ENCODE data around the gene IL36RN. TPM values are rescaled to one million over a fixed set of nuclear protein-coding genes. Genes with fewer than 3 reads are reported as not detected.

The IL36RN gene
- total and polyA plus RNA-seq, 2 of the 13 experiments (the other 11 are each of a cell fraction or from before 2014, with no cell fraction given): not detected

DNA sequence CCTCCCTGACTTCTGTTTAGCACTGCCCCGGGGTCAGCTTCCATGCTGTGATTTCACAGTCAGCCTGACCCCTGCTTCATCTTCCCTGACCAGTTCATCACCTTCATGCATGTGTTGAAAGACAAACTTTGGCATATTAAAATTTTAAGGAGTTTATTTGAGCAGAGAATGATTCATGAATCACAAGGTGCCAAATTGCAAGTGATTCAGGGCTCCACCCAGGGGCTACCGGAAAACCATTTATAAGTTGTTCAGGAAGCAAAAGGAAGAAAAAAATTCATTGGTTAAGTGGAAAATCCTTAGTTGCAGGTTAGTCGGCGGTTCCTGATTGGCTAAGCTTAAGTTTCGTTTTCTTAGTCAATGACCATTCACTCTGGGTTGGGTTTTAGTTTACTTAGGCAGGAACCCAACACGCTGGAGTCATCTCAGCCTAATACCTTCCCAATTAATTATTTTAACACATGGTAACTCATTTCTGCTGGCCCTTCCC, 19.4 kb downstream of the IL36RN start:
- no peak for FAIRE-seq

DNA sequence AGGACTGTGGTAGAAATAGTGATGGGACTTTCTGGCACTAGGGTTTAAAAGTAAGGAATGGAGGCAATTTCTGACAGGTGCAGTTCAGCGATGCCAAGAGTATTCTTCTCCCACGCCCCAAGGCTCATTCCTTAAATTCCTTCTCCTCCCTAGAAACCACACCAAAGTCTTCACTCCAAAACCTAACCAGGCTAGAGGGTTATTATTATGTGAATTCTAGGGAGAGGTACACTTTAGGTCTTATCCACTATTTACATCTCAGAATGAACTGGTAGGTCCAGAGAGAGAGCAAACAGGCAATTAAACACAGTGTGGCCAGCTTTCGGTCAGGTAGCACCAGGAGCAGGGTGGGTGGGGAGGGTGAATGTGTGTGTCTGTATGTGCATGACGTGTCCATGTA, 20.1 kb downstream of the IL36RN start:
- Histone ChIP-seq H4K20me1 (ENCODE audit: insufficient read depth, low read length) (no peaks in the 10 kb centered on the region), H3K79me2 (ENCODE audit: insufficient read depth, low read length) (no peaks in the 10 kb centered on the region), H3K9ac (ENCODE audit: insufficient read depth, low read depth, low read length) (no peak overlapping the region), H3K27ac (ENCODE audit: extremely low read length, insufficient read depth, low read length) (no peak overlapping the region), H2AFZ (ENCODE audit: low read length) (no peak overlapping the region), H3K4me1 (ENCODE audit: insufficient read depth, low read length) (peaks cover 14% of the 10 kb centered on the region; the same call in 1 of the 2 replicates), H3K4me3 (replicated peaks in 1 of 3; ENCODE audit: insufficient read depth in 1 of 3, low read depth in 2 of 3, low read length in 3 of 3) (no peak overlapping the region), H3K36me3 (replicated peaks in 1 of 2; ENCODE audit: control insufficient read depth in 1 of 2, insufficient read depth in 2 of 2, low read length in 2 of 2) (no peaks in the 10 kb centered on the region), H3K27me3 (ENCODE audit: control insufficient read depth in 1 of 2, insufficient read depth in 2 of 2, low read length in 2 of 2) (peaks cover 2 to 20% of the 10 kb centered on the region in 2 experiments; a peak in 3 of 5 replicates), H3K4me2 (ENCODE audit: low read depth, low read length) (no peak overlapping the region), H3K9me3 (ENCODE audit: low read length) (no peaks in the 10 kb centered on the region)
- in situ Hi-C loops (cut with HindIII; ENCODE audit: extremely low pct_ligation_motif_present, low pct_unique_long_range_greater_than_20kb): no loop called here
- TF ChIP-seq TCF7L2 (IDR thresholded peaks at IDR 0.05; ENCODE audit: low read depth, low read length): no peak
- TF ChIP-seq, protein P1, sequence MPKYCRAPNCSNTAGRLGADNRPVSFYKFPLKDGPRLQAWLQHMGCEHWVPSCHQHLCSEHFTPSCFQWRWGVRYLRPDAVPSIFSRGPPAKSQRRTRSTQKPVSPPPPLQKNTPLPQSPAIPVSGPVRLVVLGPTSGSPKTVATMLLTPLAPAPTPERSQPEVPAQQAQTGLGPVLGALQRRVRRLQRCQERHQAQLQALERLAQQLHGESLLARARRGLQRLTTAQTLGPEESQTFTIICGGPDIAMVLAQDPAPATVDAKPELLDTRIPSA (CRISPR knock-in tag; IDR thresholded peaks at IDR 0.05; ENCODE audit: borderline replicate concordance): no peak
- TF ChIP-seq, protein P2, sequence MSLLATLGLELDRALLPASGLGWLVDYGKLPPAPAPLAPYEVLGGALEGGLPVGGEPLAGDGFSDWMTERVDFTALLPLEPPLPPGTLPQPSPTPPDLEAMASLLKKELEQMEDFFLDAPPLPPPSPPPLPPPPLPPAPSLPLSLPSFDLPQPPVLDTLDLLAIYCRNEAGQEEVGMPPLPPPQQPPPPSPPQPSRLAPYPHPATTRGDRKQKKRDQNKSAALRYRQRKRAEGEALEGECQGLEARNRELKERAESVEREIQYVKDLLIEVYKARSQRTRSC (CRISPR knock-in tag; IDR thresholded peaks at IDR 0.05; ENCODE audit: low read depth): no peak
- TF ChIP-seq, protein P3, sequence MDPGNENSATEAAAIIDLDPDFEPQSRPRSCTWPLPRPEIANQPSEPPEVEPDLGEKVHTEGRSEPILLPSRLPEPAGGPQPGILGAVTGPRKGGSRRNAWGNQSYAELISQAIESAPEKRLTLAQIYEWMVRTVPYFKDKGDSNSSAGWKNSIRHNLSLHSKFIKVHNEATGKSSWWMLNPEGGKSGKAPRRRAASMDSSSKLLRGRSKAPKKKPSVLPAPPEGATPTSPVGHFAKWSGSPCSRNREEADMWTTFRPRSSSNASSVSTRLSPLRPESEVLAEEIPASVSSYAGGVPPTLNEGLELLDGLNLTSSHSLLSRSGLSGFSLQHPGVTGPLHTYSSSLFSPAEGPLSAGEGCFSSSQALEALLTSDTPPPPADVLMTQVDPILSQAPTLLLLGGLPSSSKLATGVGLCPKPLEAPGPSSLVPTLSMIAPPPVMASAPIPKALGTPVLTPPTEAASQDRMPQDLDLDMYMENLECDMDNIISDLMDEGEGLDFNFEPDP (CRISPR knock-in tag; conservative IDR thresholded peaks at IDR 0.05): no peak
- DNase-seq (ENCODE audit: low spot score) (no peak), ATAC-seq (no peak), FAIRE-seq (no peak)
- CTCF ChIA-PET (ENCODE audit: low intra/inter-chr PET ratio, low total read pairs): interaction anchor here (2.0 to 2.9 kb wide), 3 partner anchors 58 to 311 kb away, joined by 8 to 35 read pairs (median 34); no protein-coding TSS in a partner anchor
- intact Hi-C loops (cut with micrococcal nuclease; ENCODE audit: unreplicated experiment): no loop called here
- POLR2A ChIA-PET: interaction anchor here (1.1 to 1.9 kb wide), 3 partner anchors 49 to 119 kb away, joined by 3 to 9 read pairs (median 4); no protein-coding TSS in a partner anchor
- WGBS (ENCODE audit: low lambda C conversion rate): 34% methylated on average over 4 of the region's 4 CpGs
- BruUV-seq (replicated peaks): no TSS peak

More for the DNA sequence above, 19.4 kb downstream of the IL36RN start:
- Histone ChIP-seq H3K4me2 (ENCODE audit: low read depth, low read length) (no peak overlapping the region), H3K9me3 (ENCODE audit: low read length) (no peaks in the 10 kb centered on the region), H3K9ac (ENCODE audit: insufficient read depth, low read depth, low read length) (no peak overlapping the region), H2AFZ (ENCODE audit: low read length) (no peak overlapping the region), H3K27me3 (ENCODE audit: control insufficient read depth in 1 of 2, insufficient read depth in 2 of 2, low read length in 2 of 2) (peaks cover 2 to 19% of the 10 kb centered on the region in 2 experiments; a peak in 3 of 5 replicates), H3K27ac (ENCODE audit: extremely low read length, insufficient read depth, low read length) (no peak overlapping the region), H3K4me3 (replicated peaks in 1 of 3; ENCODE audit: insufficient read depth in 1 of 3, low read depth in 2 of 3, low read length in 3 of 3) (no peak overlapping the region), H4K20me1 (ENCODE audit: insufficient read depth, low read length) (no peaks in the 10 kb centered on the region), H3K79me2 (ENCODE audit: insufficient read depth, low read length) (no peaks in the 10 kb centered on the region), H3K36me3 (replicated peaks in 1 of 2; ENCODE audit: control insufficient read depth in 1 of 2, insufficient read depth in 2 of 2, low read length in 2 of 2) (no peaks in the 10 kb centered on the region), H3K4me1 (ENCODE audit: insufficient read depth, low read length) (peaks cover 14% of the 10 kb centered on the region; the same call in 1 of the 2 replicates)
- ATAC-seq (no peak), DNase-seq (ENCODE audit: low spot score) (no peak)
- BruUV-seq (replicated peaks): no TSS peak
- TF ChIP-seq HNRNPUL1 (IDR thresholded peaks at IDR 0.05; ENCODE audit: low read depth, low read length) (no peak), ZNF124 (CRISPR knock-in tag; IDR thresholded peaks at IDR 0.05) (no peak), ZNF720 (CRISPR knock-in tag; IDR thresholded peaks at IDR 0.05) (no peak), SPEN (CRISPR knock-in tag; IDR thresholded peaks at IDR 0.05; ENCODE audit: low read depth) (no peak), ZMYM4 (CRISPR knock-in tag; IDR thresholded peaks at IDR 0.05) (no peak)
- TF ChIP-seq, protein P4, sequence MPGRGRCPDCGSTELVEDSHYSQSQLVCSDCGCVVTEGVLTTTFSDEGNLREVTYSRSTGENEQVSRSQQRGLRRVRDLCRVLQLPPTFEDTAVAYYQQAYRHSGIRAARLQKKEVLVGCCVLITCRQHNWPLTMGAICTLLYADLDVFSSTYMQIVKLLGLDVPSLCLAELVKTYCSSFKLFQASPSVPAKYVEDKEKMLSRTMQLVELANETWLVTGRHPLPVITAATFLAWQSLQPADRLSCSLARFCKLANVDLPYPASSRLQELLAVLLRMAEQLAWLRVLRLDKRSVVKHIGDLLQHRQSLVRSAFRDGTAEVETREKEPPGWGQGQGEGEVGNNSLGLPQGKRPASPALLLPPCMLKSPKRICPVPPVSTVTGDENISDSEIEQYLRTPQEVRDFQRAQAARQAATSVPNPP (CRISPR knock-in tag; IDR thresholded peaks at IDR 0.05): no peak
- 36% methylated on average over 6 of the region's 6 CpGs for WGBS (ENCODE audit: low lambda C conversion rate)
- ChIA-PET CTCF (ENCODE audit: low intra/inter-chr PET ratio, low total read pairs) (no interaction called here), POLR2A (no interaction called here)
- intact Hi-C loops (cut with micrococcal nuclease; ENCODE audit: unreplicated experiment): no loop called here
- in situ Hi-C loops (cut with HindIII; ENCODE audit: extremely low pct_ligation_motif_present, low pct_unique_long_range_greater_than_20kb): no loop called here

Measured in HepG2 (cell line).